Measurements from ENCODE around the gene RCSD1.

Gene RCSD1

GRCh38 chr1:167659881-167660280, 29.8 kb downstream of the RCSD1 start:
- TF ChIP-seq POLR2A (IDR thresholded peaks at IDR 0.05; ENCODE audit: low read depth, low read length): no peak
- FAIRE-seq: no peak
- DNase-seq (ENCODE audit: insufficient read length, low spot score): no peak

- FAIRE-seq: no peak
- no peak for TF ChIP-seq POLR2A (IDR thresholded peaks at IDR 0.05; ENCODE audit: low read depth, low read length)
- peak; percentile 57 for DNase-seq (ENCODE audit: insufficient read length, low spot score)
Measured at GRCh38 chr1:167661527-167662426, 31.7 kb downstream of the RCSD1 start.

- FAIRE-seq (no peak), DNase-seq (ENCODE audit: insufficient read length, low spot score) (peak; percentile 67)
- TF ChIP-seq POLR2A (IDR thresholded peaks at IDR 0.05; ENCODE audit: low read depth, low read length): no peak
Measured at GRCh38 chr1:167663002-167663772, 33.2 kb downstream of the RCSD1 start.

- TF ChIP-seq POLR2A (IDR thresholded peaks at IDR 0.05; ENCODE audit: low read depth, low read length): no peak
- DNase-seq (ENCODE audit: insufficient read length, low spot score) (no peak), FAIRE-seq (no peak)
Measured at GRCh38 chr1:167665469-167665868, 35.4 kb downstream of the RCSD1 start.

- TF ChIP-seq POLR2A (IDR thresholded peaks at IDR 0.05; ENCODE audit: low read depth, low read length): no peak
- no peak for FAIRE-seq
Measured at GRCh38 chr1:167666416-167666815, 36.4 kb downstream of the RCSD1 start.

GRCh38 chr1:167667536-167667935, 37.5 kb downstream of the RCSD1 start:
- FAIRE-seq (no peak), DNase-seq (ENCODE audit: insufficient read length, low spot score) (no peak)
- TF ChIP-seq POLR2A (IDR thresholded peaks at IDR 0.05; ENCODE audit: low read depth, low read length): no peak

More at GRCh38 chr1:167666416-167666815, 36.4 kb downstream of the RCSD1 start:
- DNase-seq (ENCODE audit: insufficient read length, low spot score): no peak

GRCh38 chr1:167668108-167668507, 38.1 kb downstream of the RCSD1 start:
- no peak for FAIRE-seq
- DNase-seq (ENCODE audit: insufficient read length, low spot score): no peak
- no peak for TF ChIP-seq POLR2A (IDR thresholded peaks at IDR 0.05; ENCODE audit: low read depth, low read length)

GRCh38 chr1:167669209-167670124, 39.4 kb downstream of the RCSD1 start:
- no peak for TF ChIP-seq POLR2A (IDR thresholded peaks at IDR 0.05; ENCODE audit: low read depth, low read length)
- no peak for DNase-seq (ENCODE audit: insufficient read length, low spot score)
- FAIRE-seq: no peak

GRCh38 chr1:167670563-167670962, 40.5 kb downstream of the RCSD1 start:
- TF ChIP-seq POLR2A (IDR thresholded peaks at IDR 0.05; ENCODE audit: low read depth, low read length): no peak
- FAIRE-seq (no peak), DNase-seq (ENCODE audit: insufficient read length, low spot score) (no peak)

- DNase-seq (ENCODE audit: insufficient read length, low spot score) (no peak), FAIRE-seq (no peak)
- TF ChIP-seq POLR2A (IDR thresholded peaks at IDR 0.05; ENCODE audit: low read depth, low read length): no peak
Measured at GRCh38 chr1:167671727-167672511, 41.9 kb downstream of the RCSD1 start.

- FAIRE-seq (no peak), DNase-seq (ENCODE audit: insufficient read length, low spot score) (no peak)
- no peak for TF ChIP-seq POLR2A (IDR thresholded peaks at IDR 0.05; ENCODE audit: low read depth, low read length)
Measured at GRCh38 chr1:167672831-167673230, 42.8 kb downstream of the RCSD1 start.

- TF ChIP-seq POLR2A (IDR thresholded peaks at IDR 0.05; ENCODE audit: low read depth, low read length): no peak
- DNase-seq (ENCODE audit: insufficient read length, low spot score) (no peak), FAIRE-seq (no peak)
Measured at GRCh38 chr1:167673265-167673664, 43.2 kb downstream of the RCSD1 start.

GRCh38 chr1:167674156-167674555, 44.1 kb downstream of the RCSD1 start:
- FAIRE-seq: no peak
- DNase-seq (ENCODE audit: insufficient read length, low spot score): no peak
- no peak for TF ChIP-seq POLR2A (IDR thresholded peaks at IDR 0.05; ENCODE audit: low read depth, low read length)
